Stimulated activated CD8-positive, alpha-beta memory T cell treated with anti-CD3 and anti-CD28 coated beads, Interleukin-7, amount 100 ng/mL, for 48 hours (primary cell): Measurements from ENCODE around the gene ECD.

ENCODE experiments used
- DNase-seq, 2 donors: peaks; one replicate each; pipeline ENCODE4 v3.0.0-alpha.2; 2020; ENCODE audit warnings: low read depth in 1 of 2; ENCODE audit errors: extremely low read depth in 1 of 2

The ECD gene

DNA sequence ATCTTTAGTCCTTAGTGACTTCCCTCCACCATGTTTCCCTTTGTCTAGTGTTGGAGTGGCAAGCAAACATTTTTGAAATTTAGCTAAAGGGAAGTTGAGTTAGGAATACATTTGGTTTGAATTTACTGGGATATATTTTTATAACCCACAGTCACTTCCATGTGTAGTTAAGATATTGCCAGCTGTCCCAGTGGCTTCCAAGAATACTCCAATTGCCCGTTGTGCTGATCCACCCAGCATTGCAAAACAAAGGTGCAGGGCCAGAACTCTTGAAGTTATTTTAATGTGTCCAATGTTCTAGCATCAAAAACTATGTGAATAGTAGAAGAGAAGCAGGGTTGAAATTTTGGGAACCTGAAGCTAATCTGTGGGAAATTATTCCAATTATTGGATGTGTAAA, 68.7 kb downstream of the ECD start:
- no peak for DNase-seq

DNA sequence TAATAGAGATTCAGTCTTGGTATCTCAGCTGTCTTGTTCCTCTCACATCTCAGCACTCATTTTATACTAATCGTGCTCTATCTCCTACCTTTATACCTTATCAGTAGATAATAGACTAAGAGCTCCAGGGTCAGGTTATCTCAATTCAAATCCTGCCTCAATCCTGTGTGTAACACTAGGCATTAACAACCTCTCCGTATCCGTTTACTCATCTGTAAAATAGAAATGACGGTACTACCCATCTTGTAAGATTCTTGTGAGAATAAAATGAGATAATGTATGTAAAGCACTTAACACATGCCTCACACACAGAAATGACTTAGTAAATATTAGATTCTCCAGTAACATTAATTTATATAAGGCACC, 70.5 kb downstream of the ECD start:
- no peak for DNase-seq

DNA sequence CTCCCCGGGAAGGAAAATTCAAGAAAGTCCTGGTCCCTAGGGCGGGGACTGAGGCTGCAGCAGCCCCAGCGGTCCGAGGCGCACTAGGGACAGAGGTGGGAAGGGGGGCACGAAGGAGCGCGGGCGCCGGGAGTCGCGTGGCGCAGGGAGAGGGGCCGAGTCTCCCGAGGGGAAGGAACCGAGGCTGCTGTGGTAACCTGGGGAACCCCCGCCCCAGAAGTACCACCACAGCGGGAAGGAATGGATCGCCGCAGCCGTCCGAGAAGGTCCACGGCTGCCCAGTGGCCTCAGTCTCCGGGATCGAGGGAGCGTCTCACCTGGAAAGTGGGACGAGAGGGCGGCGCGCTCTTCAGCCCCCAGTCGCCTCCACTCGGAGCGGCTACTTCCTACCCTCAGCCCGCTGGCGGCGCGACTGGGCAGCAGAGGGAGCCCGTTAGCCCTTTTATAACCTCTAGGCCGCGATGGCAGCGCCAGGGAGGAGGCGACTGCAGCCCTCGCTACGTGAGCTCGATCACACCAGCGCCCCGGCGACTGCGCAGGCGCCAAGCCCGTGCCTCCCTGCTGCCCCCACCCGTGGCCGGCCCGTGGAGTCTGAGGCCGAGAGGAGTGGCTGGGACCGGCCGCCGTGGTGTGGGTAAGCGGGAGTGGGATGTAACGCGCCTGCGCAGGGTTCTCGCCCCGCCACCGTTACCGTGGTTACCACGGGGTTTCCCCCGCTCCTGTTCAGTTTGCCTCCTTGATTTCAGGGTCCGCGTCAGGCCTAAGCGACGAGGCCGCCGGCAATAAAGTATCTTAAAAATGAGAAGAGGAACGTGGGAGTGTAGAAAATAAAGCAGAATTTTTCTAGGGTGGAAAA, 71.1 kb downstream of the ECD start, which contains the start of gene P4HA1:
Gene P4HA1 (minus strand): TSS at position 418 of the 856 bp plus-strand sequence. CDS start 21,983 bp downstream, outside the sequence.
- peak; percentile 98 to 99 for DNase-seq

DNA sequence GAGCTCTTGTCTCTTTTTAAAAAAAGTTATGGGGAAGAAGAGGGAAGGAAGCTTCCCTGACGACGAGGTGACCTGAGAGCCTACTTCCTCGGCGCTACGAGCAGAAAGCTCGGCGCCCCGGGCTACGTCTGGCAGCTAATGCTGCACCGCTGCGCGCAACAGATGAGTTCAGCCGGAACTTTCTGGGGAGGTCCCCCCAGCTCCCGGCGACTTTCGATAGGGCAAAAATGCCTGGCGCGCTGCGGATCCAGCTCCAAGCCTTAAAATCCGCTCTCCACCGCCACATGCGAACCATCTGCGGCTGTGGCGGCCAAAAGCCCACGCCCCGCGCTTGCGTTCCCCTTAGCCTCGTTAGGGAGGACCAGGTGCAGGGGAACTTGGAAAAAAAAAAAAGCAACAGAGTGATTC, 71.8 kb downstream of the ECD start:
- DNase-seq = peak; percentile 53 to 64

DNA sequence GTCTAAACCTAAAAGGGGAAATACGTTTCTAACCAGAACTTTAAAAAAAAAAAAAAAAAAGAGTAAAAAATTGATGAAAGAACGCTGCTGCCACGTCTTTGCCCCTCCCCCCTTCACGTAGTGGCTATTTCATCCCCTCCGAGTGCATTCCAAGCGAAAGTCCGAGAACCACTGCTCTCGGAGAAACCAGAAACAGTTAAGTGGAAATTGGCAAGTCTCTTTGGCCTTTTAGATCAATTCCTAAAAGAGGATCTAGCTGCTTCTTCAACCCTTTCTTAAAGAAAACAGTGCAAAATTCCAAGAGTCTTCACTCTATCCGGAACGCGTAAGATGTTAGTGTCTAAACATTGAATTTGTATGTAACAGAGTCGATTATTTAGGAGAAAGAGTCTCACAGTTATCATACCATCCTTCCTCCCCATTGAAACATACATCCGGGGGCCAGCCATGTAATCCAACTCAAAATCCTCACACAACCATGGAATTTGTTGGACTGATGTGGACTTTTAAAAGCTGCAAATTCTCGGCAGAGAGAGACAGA, 72.3 kb downstream of the ECD start:
- no peak for DNase-seq

DNA sequence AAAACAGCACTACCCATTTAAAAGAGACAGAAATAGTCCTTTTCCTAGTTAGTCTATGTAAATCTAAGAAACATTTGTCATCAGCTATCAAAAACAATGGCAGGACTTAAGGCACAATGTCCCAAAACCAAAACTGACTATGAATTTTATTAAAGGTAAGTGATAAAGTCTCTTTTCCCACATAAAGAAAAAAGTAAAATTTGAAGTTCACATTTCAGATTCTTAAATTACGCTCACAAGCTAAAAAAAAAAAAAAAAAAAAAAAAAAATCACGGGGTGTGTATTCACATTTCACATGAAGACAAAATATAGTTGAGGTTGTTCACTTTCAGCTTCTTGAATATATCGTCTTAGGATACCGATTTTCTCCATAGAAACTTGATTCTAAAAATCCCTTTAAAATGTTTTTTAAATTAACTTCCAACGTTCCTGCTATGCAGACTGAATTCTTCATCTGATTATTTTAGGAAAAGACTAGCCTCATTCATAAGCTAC, 72.8 kb downstream of the ECD start:
- no peak for DNase-seq

DNA sequence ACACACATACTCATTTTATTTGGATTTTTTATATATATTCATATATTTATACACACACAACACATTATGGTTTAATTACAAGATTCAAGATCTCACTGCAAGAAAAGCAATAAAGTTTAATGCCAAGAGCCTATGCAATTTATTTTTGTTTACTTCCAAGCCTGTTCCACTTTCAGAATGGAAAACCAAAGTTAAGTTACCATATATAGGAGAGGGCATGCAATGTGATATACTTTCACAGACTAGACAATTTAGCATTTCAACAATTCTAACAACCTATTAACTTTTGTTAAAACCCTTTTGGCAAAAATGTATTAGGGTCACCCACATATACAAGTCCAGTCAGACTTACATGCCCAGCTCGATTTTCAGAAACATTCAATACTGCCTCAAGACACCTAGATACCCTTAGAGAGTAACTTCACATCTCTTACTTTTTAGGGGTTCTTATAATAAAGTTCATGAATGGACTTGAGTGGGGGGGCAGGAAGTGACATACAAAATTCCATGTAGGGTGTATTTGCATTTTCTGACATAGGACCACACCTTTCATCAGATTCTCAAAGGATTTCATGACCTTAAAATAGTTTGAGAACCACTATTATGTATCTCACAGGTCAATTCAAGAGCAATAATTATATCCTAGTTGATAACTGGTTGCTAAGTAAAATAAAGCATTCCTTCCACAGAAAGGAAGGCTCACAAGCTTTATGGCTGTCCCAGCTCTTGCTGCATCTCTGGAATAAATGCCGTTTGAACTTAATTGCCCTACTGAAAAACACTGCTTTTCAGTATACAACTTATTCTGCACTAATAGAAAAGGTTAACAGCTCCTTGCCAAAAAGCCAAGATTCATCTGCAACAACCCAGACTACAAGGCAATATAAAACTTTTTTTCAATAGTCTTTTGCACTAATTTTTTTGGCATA, 73.6 kb downstream of the ECD start:
- no peak for DNase-seq

DNA sequence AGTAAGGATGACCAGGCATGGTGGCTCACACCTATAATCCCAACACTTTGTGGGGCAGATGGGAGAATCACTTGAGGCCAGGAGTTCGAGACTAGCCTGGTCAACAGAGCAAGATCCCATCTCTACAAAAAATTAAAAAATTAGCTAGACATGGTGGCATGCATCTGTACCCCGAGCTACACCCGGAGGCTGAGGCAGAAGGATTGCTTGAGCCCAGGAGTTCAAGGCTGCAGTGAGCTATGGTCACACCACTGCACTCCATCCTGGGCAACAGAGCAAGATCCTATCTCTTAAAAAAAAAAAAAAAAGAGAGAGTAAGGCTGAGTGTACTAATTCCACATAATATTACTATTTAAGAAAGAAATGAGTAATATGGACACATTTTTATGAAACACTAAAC, 75.0 kb downstream of the ECD start:
- DNase-seq = no peak

DNA sequence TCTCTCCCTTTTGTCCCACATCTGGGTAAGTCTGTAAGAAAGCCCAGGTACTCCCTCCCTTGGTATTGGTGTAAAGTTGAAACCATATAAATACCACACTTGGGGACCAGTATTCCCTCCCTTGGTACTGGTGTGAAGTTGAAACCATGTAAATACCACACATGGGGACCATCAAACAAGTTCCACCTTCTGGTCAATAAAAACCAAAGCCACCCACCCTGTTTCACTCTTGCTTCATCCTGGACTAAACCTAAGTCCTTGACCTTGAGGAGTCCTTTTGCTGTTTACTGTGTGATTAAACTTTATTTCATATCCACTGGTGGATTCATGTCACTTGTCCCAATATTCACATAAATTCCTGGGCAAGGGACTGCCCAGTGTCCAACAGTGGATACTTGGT, 79.5 kb downstream of the ECD start:
- DNase-seq = no peak

DNA sequence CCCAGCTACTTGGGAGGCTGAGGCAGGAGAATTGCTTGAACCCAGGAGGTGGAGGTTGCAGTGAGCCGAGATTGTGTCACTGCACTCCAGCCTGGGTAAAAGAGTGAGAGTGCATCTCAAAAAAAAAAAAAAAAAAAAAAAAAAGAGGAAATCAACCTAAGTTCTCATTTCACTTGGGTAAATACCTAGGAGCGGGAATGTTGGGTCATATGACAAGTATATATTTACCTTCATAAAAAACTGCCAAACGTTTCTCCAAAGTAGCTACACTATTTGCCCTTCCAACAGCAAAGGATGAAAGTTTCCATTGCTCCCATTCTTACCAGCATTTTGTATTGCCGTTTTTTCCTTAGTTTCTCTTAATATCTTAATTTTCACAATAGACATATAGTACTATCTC, 81.0 kb downstream of the ECD start:
- DNase-seq = no peak

DNA sequence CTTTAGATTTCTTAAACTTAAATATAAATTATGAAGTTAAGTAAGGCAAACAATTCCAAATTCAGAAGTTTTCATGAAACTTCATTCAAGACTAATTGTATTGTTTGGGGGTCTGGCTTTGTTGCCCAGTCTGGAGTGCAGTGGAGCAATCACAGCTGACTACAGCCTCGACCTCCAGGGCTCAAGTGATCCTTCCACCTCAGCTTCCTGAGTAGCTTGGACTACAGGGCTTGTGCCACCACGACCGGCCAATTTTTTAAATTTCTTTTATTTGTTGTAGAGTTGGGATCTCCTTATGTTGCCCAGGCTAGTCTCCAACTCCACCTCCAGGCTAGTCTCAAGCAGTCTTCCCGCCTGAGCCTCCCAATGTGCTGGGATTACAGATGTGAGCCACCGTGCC, 83.6 kb downstream of the ECD start:
- no peak for DNase-seq
